Heart right ventricle (tissue), 16 donors: Measurements from ENCODE around the gene SERPINB12. TPM values are rescaled to one million over a fixed set of nuclear protein-coding genes. Genes with fewer than 3 reads are reported as not detected.

ENCODE experiments used
- ATAC-seq, 8 donors: fragments of 200-7000 bp; cut with Tn5 transposase; one replicate each; pipeline ENCODE4 v1.9.1; 2020; ENCODE audit warnings: mild to moderate bottlenecking in 8 of 8, moderate library complexity in 8 of 8, moderate number of reproducible peaks in 1 of 8
- DNase-seq, 2 donors: peaks; one replicate each; pipeline ENCODE4 v3.0.0-alpha.2; 2020
- H3K27ac ChIP-seq, 10 donors: fragments of 200-600 bp; sonication (generic) in 2 of 10; one replicate each; pipeline versions ENCODE4 v1.5.0 to v1.8.0; 2020 to 2022; ENCODE audit warnings: mild to moderate bottlenecking in 3 of 10
- H3K27me3 ChIP-seq, 7 donors: fragments of 200-600 bp; one replicate each; pipeline ENCODE4 v1.8.0; 2021 to 2022; ENCODE audit warnings: mild to moderate bottlenecking in 2 of 7
- H3K36me3 ChIP-seq, 9 donors: fragments of 200-600 bp; sonication (generic) in 1 of 9; one replicate each; pipeline versions ENCODE4 v1.5.0 to v1.8.0; 2020 to 2022; ENCODE audit warnings: mild to moderate bottlenecking in 2 of 9
- H3K4me1 ChIP-seq, 9 donors: fragments of 200-600 bp; sonication (generic) in 1 of 9; one replicate each; pipeline versions ENCODE4 v1.5.0 to v1.8.0; 2020 to 2022; ENCODE audit warnings: mild to moderate bottlenecking in 4 of 9
- H3K4me3 ChIP-seq, 10 donors: fragments of 200-600 bp; sonication (generic) in 2 of 10; one replicate each; pipeline versions ENCODE4 v1.5.0 to v1.8.0; 2020 to 2022; ENCODE audit warnings: mild to moderate bottlenecking in 7 of 10, moderate library complexity in 2 of 10
- H3K9me3 ChIP-seq, 11 donors: fragments of 200-600 bp in 10 of 11; sonication (generic) in 2 of 11; one replicate each; pipeline versions ENCODE4 v1.5.0 to v1.8.0; 2013 to 2022; ENCODE audit warnings: mild to moderate bottlenecking in 2 of 11, control low read depth in 1 of 11, moderate library complexity in 1 of 11
- WGBS, 2 donors: extraction: QIAGEN DNeasy Blood & Tissue Kit; methylation state at CpG; one replicate each; pipeline ENCODE4 v1.1.7; 2013; ENCODE audit warnings: inconsistent platforms in 1 of 2; 5-methylcytosine and 5-hydroxymethylcytosine counted together
- intact Hi-C, 10 donors: fragments of 100-400 bp; cut with DNase I; formaldehyde crosslinking; loops; one replicate each; pipeline versions ENCODE4 v1.11.1 to v1.14.2; 2022
- polyA plus RNA-seq, 2 donors: library from polyadenylated mRNA; stranded (reverse); fragments of 200-250 nt; gene quantifications; one replicate each; pipeline ENCODE4 v1.2.3, GENCODE V29; 2013
- total RNA-seq, 10 donors: library from RNA; stranded (reverse); fragmentation: NEBNext Ultra II Directional in 3 of 10; extraction: Animal tissue kit (Norgen Biotek cat#: 25700) in 3 of 10; gene quantifications; one replicate each; pipeline versions ENCODE4 v1.2.1 to v1.2.4, GENCODE V29; 2021 to 2023
- TF ChIP-seq, protein P1 (sequence below), 9 donors: fragments of 200-600 bp; sonication (generic) in 2 of 9; IDR thresholded peaks; one replicate each; pipeline versions ENCODE4 v1.5.0 to v1.8.0; 2021 to 2022; ENCODE audit warnings: antibody characterized with exemption in 9 of 9, mild to moderate bottlenecking in 5 of 9, moderate library complexity in 1 of 9
- donor health status: Arrhythmogenic right ventricular cardiomyopathy.
- donor health status: ischemic (EF 13 %, LVEDD 7.1; RV severe dilation, severe dysfunction).
- donor health status: healthy with polysubstance abuse.
- donor health status: DM: no; HTN: yes; CAD: no.
- donor health status: DM: no; HTN: no; CAD: no.
- donor health status: ischemic (EF 25% LVEDD 6.9; RV normal size, moderate dysfunction).
- donor health status: ischemic (EF 25% LVEDD 5.7; RV mildly dilated, moderate dysfunction).
- donor health status: healthy.
- donor health status: DM: yes; HTN: yes; CAD: no.
- donor health status: Ischemic cardiomyopathy.
- donor health status: ischemic (EF 35%, LVEDD 5.7; RV mildly dilated, moderate dysfunction).
- donor health status: nonischemic (EF 11% LVEDD 7.7; RV severe dilation, severe dysfunction).
- donor health status: DM: yes; HTN: yes; CAD: no.
- donor health status: PGD.
- donor health status: ischemic (EF 29% LVEDD 5.4; RV normal size, mild dysfunction).
- donor health status: nonischemic (EF 23%, LVEDD 6.1; RV moderate dilation, normal function).

Gene SERPINB12
- total and polyA plus RNA-seq, 12 donors, result not detected

DNA sequence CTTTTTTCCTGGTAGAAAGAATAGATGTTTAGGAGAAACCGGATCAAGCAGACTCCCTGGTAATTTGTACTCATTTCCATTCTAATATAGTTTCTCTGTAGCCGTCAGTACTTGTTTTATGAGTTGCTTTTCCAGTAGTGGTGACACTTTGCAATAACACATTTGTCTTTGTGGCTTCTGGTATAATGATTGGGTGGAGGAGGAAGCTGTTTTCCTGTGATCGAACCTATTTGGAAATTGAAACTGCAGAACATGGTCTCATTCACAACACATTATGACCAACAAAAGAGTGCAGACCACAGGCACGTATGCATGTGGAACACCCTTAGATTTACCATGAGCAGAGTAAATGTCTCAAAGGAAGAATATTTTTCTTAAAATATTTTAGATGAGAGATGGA, 7.6 kb upstream of the SERPINB12 start:
- no peaks in the 10 kb centered on the region for H3K36me3 ChIP-seq
- TF ChIP-seq, protein P1, sequence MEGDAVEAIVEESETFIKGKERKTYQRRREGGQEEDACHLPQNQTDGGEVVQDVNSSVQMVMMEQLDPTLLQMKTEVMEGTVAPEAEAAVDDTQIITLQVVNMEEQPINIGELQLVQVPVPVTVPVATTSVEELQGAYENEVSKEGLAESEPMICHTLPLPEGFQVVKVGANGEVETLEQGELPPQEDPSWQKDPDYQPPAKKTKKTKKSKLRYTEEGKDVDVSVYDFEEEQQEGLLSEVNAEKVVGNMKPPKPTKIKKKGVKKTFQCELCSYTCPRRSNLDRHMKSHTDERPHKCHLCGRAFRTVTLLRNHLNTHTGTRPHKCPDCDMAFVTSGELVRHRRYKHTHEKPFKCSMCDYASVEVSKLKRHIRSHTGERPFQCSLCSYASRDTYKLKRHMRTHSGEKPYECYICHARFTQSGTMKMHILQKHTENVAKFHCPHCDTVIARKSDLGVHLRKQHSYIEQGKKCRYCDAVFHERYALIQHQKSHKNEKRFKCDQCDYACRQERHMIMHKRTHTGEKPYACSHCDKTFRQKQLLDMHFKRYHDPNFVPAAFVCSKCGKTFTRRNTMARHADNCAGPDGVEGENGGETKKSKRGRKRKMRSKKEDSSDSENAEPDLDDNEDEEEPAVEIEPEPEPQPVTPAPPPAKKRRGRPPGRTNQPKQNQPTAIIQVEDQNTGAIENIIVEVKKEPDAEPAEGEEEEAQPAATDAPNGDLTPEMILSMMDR (IDR thresholded peaks at IDR 0.05), result no peak
- intact Hi-C loops, result no loop called here
- H3K27me3 ChIP-seq, result no peaks in the 10 kb centered on the region
- no peaks in the 10 kb centered on the region for H3K9me3 ChIP-seq
- WGBS, 2 donors, result 49 to 61% methylated on average over 4 of the region's 4 CpGs
- ATAC-seq (no peak), DNase-seq (no peak)
- H3K4me3 ChIP-seq, result no peak overlapping the region
- no peaks in the 10 kb centered on the region for H3K4me1 ChIP-seq
- peak overlapping the region in 1 of 10 donors; percentile 16 for H3K27ac ChIP-seq

DNA sequence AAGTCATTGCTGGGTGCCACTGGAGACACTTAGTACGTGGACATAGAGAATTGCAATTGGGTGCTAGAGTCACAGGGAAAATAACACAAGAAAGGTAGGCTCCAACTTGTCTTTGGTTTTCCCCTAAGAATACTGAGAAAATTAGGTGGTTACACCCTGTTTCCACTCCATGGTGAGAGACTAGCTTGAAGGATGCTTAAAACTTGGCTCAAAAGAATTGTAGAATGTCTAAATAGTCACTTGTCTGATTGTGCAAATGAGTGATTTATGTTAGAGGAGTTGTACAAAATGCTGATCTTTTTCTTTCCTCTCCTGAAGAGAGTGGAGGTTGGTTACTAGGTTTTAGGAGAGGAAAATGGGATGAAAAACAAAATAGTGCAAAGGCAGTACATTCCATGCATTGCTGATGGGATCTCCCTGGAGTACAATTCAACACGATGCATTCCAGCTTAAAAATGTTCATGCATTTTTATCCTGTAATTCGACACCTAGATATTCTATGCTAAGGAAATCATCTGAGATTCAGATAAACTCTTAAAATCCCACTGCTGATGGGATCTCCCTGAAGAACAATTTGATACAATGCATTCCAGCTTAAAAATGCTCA, 2.2 kb upstream of the SERPINB12 start:
- no peak overlapping the region for H3K4me3 ChIP-seq
- intact Hi-C loops, result no loop called here
- no peak for ATAC-seq
- H3K9me3 ChIP-seq, result no peaks in the 10 kb centered on the region
- TF ChIP-seq, protein P1 (IDR thresholded peaks at IDR 0.05), result no peak
- no peaks in the 10 kb centered on the region for H3K4me1 ChIP-seq
- H3K27ac ChIP-seq, result no peak overlapping the region
- WGBS, 2 donors, result 47 to 57% methylated on average over 3 of the region's 3 CpGs
- no peak for DNase-seq
- H3K27me3 ChIP-seq, result no peaks in the 10 kb centered on the region
- no peaks in the 10 kb centered on the region for H3K36me3 ChIP-seq

DNA sequence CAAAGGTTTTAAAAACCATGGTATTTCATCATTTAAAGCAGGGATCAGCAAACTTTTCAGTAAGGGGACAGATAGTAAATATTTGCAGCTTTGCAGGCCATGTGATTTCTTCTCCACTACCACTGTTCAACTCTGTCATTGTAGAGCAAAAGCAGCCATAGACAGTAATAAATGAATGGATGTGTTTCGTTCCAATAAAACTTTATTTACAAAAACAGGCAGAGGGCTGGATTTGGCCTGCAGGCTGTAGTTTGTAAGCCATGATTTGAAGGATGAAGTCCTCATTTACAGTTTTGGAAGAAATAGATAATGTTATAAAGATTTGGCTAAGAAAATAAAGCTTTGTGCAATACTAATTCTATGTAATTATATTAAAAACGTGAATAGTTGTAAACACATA, 1.8 kb downstream of the SERPINB12 start:
- H3K27me3 ChIP-seq, result no peaks in the 10 kb centered on the region

DNA sequence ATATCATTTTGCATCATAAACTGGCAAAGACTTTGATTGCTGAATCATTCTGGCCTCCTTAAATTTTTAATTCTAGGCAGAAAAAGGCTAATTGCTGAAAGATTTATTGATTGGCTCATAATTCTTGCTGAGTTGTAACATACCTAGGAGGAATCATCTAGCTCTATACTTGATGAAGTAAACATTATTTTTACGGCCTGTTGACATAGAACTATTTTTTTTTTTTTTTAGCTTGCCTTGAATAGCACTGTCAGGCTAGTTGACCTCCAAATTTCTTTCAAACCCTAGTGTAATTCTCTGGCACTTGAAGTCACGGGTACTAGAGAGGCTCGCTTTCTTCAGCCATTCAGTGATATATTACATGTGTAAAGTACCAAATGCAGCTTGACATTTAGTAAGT, 2.8 kb downstream of the SERPINB12 start:
- Histone ChIP-seq H3K9me3 (no peaks in the 10 kb centered on the region), H3K4me3 (no peak overlapping the region), H3K36me3 (no peaks in the 10 kb centered on the region), H3K27ac (no peak overlapping the region), H3K27me3 (no peaks in the 10 kb centered on the region), H3K4me1 (no peaks in the 10 kb centered on the region)
- intact Hi-C loops, result no loop called here
- ATAC-seq (no peak), DNase-seq (no peak)
- TF ChIP-seq, protein P1 (IDR thresholded peaks at IDR 0.05), result no peak
- WGBS, 2 donors, result 80 to 83% methylated on average over 3 of the region's 3 CpGs

More for the DNA sequence above, 1.8 kb downstream of the SERPINB12 start:
- DNase-seq (no peak), ATAC-seq (no peak)
- H3K36me3 ChIP-seq, result no peaks in the 10 kb centered on the region
- WGBS, 2 donors, result 87 to 93% methylated on average over 2 of the region's 2 CpGs
- no peak overlapping the region for H3K27ac ChIP-seq
- no peaks in the 10 kb centered on the region for H3K9me3 ChIP-seq
- intact Hi-C loops, result no loop called here
- TF ChIP-seq, protein P1 (IDR thresholded peaks at IDR 0.05), result no peak
- H3K4me1 ChIP-seq, result no peaks in the 10 kb centered on the region
- no peak overlapping the region for H3K4me3 ChIP-seq
